Measurements from ENCODE around the gene BRMS1L.

DNA sequence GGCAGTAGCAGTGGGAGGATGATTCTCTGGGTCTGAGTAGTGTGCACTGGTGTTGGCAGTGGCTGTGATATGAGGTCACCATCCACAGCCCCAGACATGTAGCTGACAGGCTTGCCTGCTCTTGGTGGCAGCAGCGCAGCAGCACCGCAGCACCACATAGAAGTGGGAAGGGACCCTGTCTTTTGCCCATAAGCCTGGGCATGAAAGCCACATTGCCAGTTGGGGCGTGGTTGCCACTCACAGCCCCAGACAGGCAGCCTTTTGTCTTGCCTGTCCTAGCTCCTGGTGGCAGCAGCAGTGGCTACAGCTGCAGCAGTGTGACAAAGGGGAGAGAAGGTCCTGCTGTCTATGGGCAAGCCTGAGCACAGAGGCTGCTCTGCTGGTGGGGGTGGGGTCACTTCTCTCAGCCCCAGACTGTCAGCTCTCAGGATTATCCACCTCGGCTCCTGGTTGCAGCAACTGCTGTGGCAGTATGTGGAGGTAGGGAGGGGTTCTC is 71.5 kb downstream of the BRMS1L start:
- TF ChIP-seq POLR2AphosphoS5 (IDR thresholded peaks at IDR 0.05; ENCODE audit: low read depth, low read length): no peak
- TF ChIP-seq TAF1 (IDR thresholded peaks at IDR 0.05; ENCODE audit: low read depth, low read length): no peak
